IMR-90 (cell line): ENCODE results near the gene FZD7. TPM values are rescaled to one million over a fixed set of nuclear protein-coding genes. Genes with fewer than 3 reads are reported as not detected.

Experiments
- ATAC-seq: fragments of 200-7000 bp; cut with Tn5 transposase; 2 replicates; pipeline ENCODE4 v1.9.1; 2020; ENCODE audit warnings: low read depth, mild to moderate bottlenecking, moderate library complexity
- BruUV-seq: library from RNA; stranded (reverse); fragments of 400-500 nt; replicated peaks from 2 replicates; lab custom pipeline; 2021; lab: Mats Ljungman, UMichigan
- CTCF ChIA-PET: fragments of 300-600 bp; formaldehyde crosslinking; extraction: SDS; loops from one replicate; lab custom pipeline; 2021; ENCODE audit warnings: antibody characterized with exemption; lab: Yijun Ruan, JAX
- POLR2A ChIA-PET: fragments of 300-600 bp; sonication (Branson Sonifier 250); formaldehyde crosslinking; loops from one replicate; lab custom pipeline; 2022; ENCODE audit warnings: antibody characterized with exemption; ENCODE audit not compliant: unreplicated experiment; lab: Charles Lee
- DNase-seq: peaks from one replicate; pipeline ENCODE4 v3.0.0; 2013
- H2AFZ ChIP-seq: replicated peaks from 2 replicates; pipeline ENCODE3; 2013; ENCODE audit warnings: low read length, mild to moderate bottlenecking; ENCODE audit not compliant: poor library complexity
- H2AK5ac ChIP-seq: 2 replicates; pipeline ENCODE4 v1.6.1; 2013; ENCODE audit warnings: low read depth, low read length, inconsistent platforms
- H2AK9ac ChIP-seq: replicated peaks from 2 replicates; pipeline ENCODE3; 2013; ENCODE audit warnings: mild to moderate bottlenecking, low read depth, low read length, moderate library complexity; ENCODE audit not compliant: poor library complexity
- H2BK120ac ChIP-seq: 2 replicates; pipeline ENCODE4 v1.6.1; 2013; ENCODE audit warnings: low read depth, low read length, inconsistent platforms
- H2BK15ac ChIP-seq: 3 replicates; pipeline ENCODE4 v1.6.1; 2013; ENCODE audit warnings: low read depth, low read length, inconsistent platforms
- H2BK20ac ChIP-seq: 2 replicates; pipeline ENCODE4 v1.6.1; 2013; ENCODE audit warnings: low read depth, mild to moderate bottlenecking, inconsistent platforms, low read length, moderate library complexity
- H2BK5ac ChIP-seq: 2 replicates; pipeline ENCODE4 v1.6.1; 2013; ENCODE audit warnings: mild to moderate bottlenecking, low read depth, low read length, inconsistent platforms; ENCODE audit not compliant: poor library complexity, severe bottlenecking
- H3K14ac ChIP-seq: replicated peaks from 2 replicates; pipeline ENCODE4 v1.6.1; 2013; ENCODE audit warnings: low read depth, low read length, inconsistent platforms
- H3K18ac ChIP-seq: 2 replicates; pipeline ENCODE4 v1.6.1; 2013; ENCODE audit warnings: low read depth, low read length, control low read depth
- H3K23ac ChIP-seq: 2 replicates; pipeline ENCODE4 v1.6.1; 2013; ENCODE audit warnings: low read depth, low read length, inconsistent platforms
- H3K27ac ChIP-seq: 2 replicates; pipeline ENCODE4 v1.5.1; 2013; ENCODE audit warnings: mild to moderate bottlenecking, control low read depth, low read length; ENCODE audit not compliant: insufficient read depth
- H3K27me3 ChIP-seq: 2 replicates; pipeline ENCODE4 v1.6.1; 2013; ENCODE audit warnings: low read length; ENCODE audit not compliant: control insufficient read depth, insufficient read depth
- H3K36me3 ChIP-seq: 2 replicates; pipeline ENCODE4 v1.6.1; 2013; ENCODE audit warnings: low read length, mixed read lengths; ENCODE audit not compliant: control insufficient read depth, insufficient read depth
- H3K4ac ChIP-seq: 2 replicates; pipeline ENCODE4 v1.6.1; 2013; ENCODE audit warnings: low read depth, low read length, inconsistent platforms
- H3K4me1 ChIP-seq: 2 replicates; pipeline ENCODE4 v1.6.1; 2013; ENCODE audit warnings: low read length, mixed read lengths; ENCODE audit not compliant: control insufficient read depth, insufficient read depth
- H3K4me2 ChIP-seq: 2 replicates; pipeline ENCODE4 v1.6.1; 2013; ENCODE audit warnings: low read depth, mild to moderate bottlenecking, control low read depth, low read length, moderate library complexity
- H3K4me3 ChIP-seq: 2 replicates; pipeline ENCODE4 v1.5.1; 2013; ENCODE audit warnings: low read depth, mild to moderate bottlenecking, control low read depth, low read length, moderate library complexity; ENCODE audit not compliant: insufficient read depth
- H3K56ac ChIP-seq: 2 replicates; pipeline ENCODE4 v1.6.1; 2013; ENCODE audit warnings: low read length, inconsistent platforms; ENCODE audit not compliant: insufficient read depth; ENCODE audit errors: extremely low read depth
- H3K79me1 ChIP-seq, 2 experiments: 2 replicates each; pipeline ENCODE4 v1.6.1; 2013; ENCODE audit warnings: low read length in 2 of 2, inconsistent platforms in 1 of 2, low read depth in 1 of 2
- H3K9ac ChIP-seq: 2 replicates; pipeline ENCODE4 v1.6.1; 2013; ENCODE audit warnings: low read depth, low read length, control low read depth
- H3K9me1 ChIP-seq: 2 replicates; pipeline ENCODE4 v1.6.1; 2013; ENCODE audit warnings: low read length, inconsistent platforms; ENCODE audit not compliant: insufficient read depth
- H3K9me3 ChIP-seq: 2 replicates; pipeline ENCODE4 v1.6.1; 2013; ENCODE audit warnings: low read length; ENCODE audit not compliant: control insufficient read depth, insufficient read depth
- H4K20me1 ChIP-seq: 2 replicates; pipeline ENCODE4 v1.6.1; 2013; ENCODE audit warnings: low read length, inconsistent platforms; ENCODE audit not compliant: insufficient read depth
- H4K5ac ChIP-seq: 2 replicates; pipeline ENCODE4 v1.6.1; 2013; ENCODE audit warnings: mild to moderate bottlenecking, low read depth, low read length, control low read depth
- H4K8ac ChIP-seq, 2 experiments: 2 replicates each; pipeline ENCODE4 v1.6.1; 2013; ENCODE audit warnings: low read depth in 2 of 2, low read length in 2 of 2, control low read depth in 1 of 2, inconsistent platforms in 1 of 2
- H4K91ac ChIP-seq: 2 replicates; pipeline ENCODE4 v1.6.1; 2013; ENCODE audit warnings: low read depth, low read length, inconsistent platforms; ENCODE audit not compliant: insufficient read depth
- BHLHE40 ChIP-seq: fragments of 150-350 bp; IDR thresholded peaks from 2 replicates; pipeline ENCODE4 v1.6.1; 2016; ENCODE audit warnings: mild to moderate bottlenecking, low read depth, low read length
- CEBPB ChIP-seq: IDR thresholded peaks from 2 replicates; pipeline ENCODE4 v1.6.1; 2012; ENCODE audit warnings: low read depth, low read length, improper control_type of control experiment
- CHD1 ChIP-seq: IDR thresholded peaks from 2 replicates; pipeline ENCODE4 v1.6.1; 2012; ENCODE audit warnings: low read depth, low read length, improper control_type of control experiment
- FOS ChIP-seq: fragments of 150-350 bp; IDR thresholded peaks from 2 replicates; pipeline ENCODE4 v1.6.1; 2016; ENCODE audit warnings: low read depth, low read length
- MAZ ChIP-seq: IDR thresholded peaks from 2 replicates; pipeline ENCODE4 v1.6.1; 2012; ENCODE audit warnings: low read depth, mild to moderate bottlenecking, low read length, improper control_type of control experiment, moderate library complexity, borderline replicate concordance
- MXI1 ChIP-seq: IDR thresholded peaks from 2 replicates; pipeline ENCODE4 v1.6.1; 2012; ENCODE audit warnings: low read depth, mild to moderate bottlenecking, low read length, moderate library complexity, borderline replicate concordance
- POLR2A ChIP-seq: IDR thresholded peaks from 2 replicates; pipeline ENCODE4 v1.6.1; 2012; ENCODE audit warnings: mild to moderate bottlenecking, low read depth, low read length
- RCOR1 ChIP-seq: IDR thresholded peaks from 2 replicates; pipeline ENCODE4 v1.6.1; 2012; ENCODE audit warnings: mild to moderate bottlenecking, low read length, improper control_type of control experiment; ENCODE audit not compliant: insufficient replicate concordance
- RFX5 ChIP-seq: IDR thresholded peaks from 2 replicates; pipeline ENCODE4 v1.8.0; 2012; ENCODE audit warnings: low read depth, mild to moderate bottlenecking, low read length, moderate library complexity
- SMC3 ChIP-seq: fragments of 150-350 bp; IDR thresholded peaks from 2 replicates; pipeline ENCODE4 v1.6.1; 2016; ENCODE audit warnings: low read depth, mild to moderate bottlenecking, antibody characterized with exemption, low read length, moderate library complexity
- WGBS, 2 experiments: methylation state at CpG; one replicate each; pipeline versions ENCODE4 v1.1.5 to v1.1.7; 2013; ENCODE audit warnings: missing lambda C conversion rate in 2 of 2; ENCODE audit not compliant: insufficient read length in 1 of 2; ENCODE audit errors: extremely low coverage in 2 of 2; 5-methylcytosine and 5-hydroxymethylcytosine counted together
- dilution Hi-C: fragments of 300-500 bp; cut with HindIII; formaldehyde crosslinking; loops from one replicate; pipeline ENCODE4 v1.14.3; 2018; ENCODE audit warnings: low sequenced_read_pairs; ENCODE audit not compliant: unreplicated experiment
- in situ Hi-C: fragments of 300-500 bp; cut with MboI; formaldehyde crosslinking; loops from 3 replicates; pipeline ENCODE4 v1.14.3; 2019; ENCODE audit warnings: low sequenced_read_pairs, inconsistent platforms, mixed read lengths
- intact Hi-C: fragments of 100-400 bp; cut with micrococcal nuclease; formaldehyde crosslinking; loops from 2 replicates; pipeline ENCODE4 v1.10.0; 2022
- polyA plus RNA-seq, 3 experiments: library from polyadenylated mRNA; depleted of rRNA; stranded (reverse); fragments of >200 nt; gene quantifications; 2 replicates each; pipeline ENCODE4 v1.2.3, GENCODE V29; 2012; ENCODE audit warnings: low replicate concordance in 1 of 3
- total RNA-seq: library from RNA; depleted of rRNA; stranded (reverse); fragments of >200 nt; gene quantifications from 2 replicates; pipeline ENCODE4 v1.2.3, GENCODE V29; 2012
- TF ChIP-seq, protein P1 (sequence below): conservative IDR thresholded peaks from 2 replicates; pipeline ENCODE4 v1.5.1; 2012; ENCODE audit warnings: mild to moderate bottlenecking, low read depth, low read length, improper control_type of control experiment
- TF ChIP-seq, protein P2 (sequence below): fragments of 150-350 bp; IDR thresholded peaks from 2 replicates; pipeline ENCODE4 v1.6.1; 2016; ENCODE audit warnings: low read depth, mild to moderate bottlenecking, low read length, moderate library complexity, borderline replicate concordance

Gene FZD7
- total and polyA plus RNA-seq, 2 of the 4 experiments (the other 2 are of a cell fraction) = 62.4 to 90.9 TPM

DNA sequence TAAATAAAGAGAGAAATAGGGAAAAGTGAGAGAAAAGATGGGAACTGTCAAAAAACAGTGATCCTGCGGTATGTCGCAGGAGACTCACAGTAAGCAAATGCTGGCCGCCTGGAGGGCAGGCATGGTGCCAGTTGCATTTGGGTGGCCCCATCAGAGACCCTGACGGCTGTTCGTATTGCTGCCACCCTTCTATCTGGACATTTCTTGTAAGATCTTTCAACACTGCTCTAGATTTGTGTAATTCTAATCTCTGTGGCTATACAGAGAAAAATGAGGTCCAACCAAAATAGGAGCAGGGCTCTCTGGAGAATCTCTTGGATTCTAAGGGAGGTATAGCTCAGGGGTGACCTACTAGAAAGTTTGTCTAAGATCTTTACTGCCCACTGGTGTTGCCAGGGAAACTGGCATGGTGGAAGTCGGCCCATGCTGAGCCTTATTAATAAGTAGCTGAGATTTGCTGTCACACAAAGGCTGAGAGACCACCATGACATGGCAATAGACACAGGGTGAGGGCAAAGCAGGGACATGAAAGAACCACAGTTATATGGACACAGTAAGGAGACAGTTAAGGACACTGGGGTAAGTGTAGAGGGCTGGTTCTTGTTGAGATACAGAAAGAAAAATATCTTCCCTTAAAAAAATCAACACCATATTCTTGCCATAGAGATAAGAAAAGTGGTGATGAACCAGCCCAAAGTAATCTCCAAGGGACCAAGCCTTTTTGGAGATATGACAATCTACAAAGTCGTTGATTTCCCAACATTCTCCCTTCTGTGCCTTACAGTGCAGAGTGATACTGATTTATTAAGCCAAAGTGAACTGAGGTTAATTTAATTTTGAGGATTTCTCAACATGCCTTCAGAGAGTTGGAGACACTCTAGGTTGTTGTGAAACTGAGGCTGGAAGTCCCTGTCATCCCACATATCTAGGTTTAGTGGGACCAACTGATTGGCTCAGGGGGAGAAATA lies 26.4 kb upstream of the FZD7 start (continued):
- TF ChIP-seq MAZ = no peak
- TF ChIP-seq RCOR1 = no peak

DNA sequence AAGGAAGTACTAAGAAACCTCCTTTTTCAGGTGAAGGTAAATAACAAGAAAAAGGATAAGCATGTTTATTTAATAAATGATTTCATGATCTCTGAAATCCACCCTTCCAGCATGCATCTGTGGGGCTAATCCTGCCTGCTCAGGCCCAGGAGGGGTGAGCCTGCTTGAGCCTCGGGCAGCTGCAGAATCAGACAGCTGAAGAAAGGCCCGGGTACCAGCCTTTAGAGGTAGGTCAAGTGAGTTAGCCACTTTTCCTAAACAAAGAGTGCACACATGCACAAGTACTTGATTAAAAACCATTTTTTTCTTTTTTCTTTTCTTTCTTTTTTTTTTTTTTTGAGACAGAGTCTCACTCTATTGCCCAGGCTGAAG lies 25.7 kb upstream of the FZD7 start:
- Histone ChIP-seq H2BK20ac (no peak overlapping the region), H3K4me1 (peaks cover 10% of the 10 kb centered on the region), H3K9me3 (no peaks in the 10 kb centered on the region), H3K27me3 (no peaks in the 10 kb centered on the region), H3K36me3 (no peaks in the 10 kb centered on the region), H3K56ac (no peak overlapping the region), H3K4me2 (no peak overlapping the region), H3K4me3 (no peak overlapping the region), H3K9me1 (no peaks in the 10 kb centered on the region), H3K27ac (no peak overlapping the region), H3K9ac (no peak overlapping the region), H3K18ac (no peak overlapping the region), H2AFZ (no peak overlapping the region), H2BK5ac (no peak overlapping the region), H3K79me1 (no peaks in the 10 kb centered on the region), H4K5ac (no peak overlapping the region), H2BK120ac (no peak overlapping the region), H3K23ac (no peak overlapping the region), H2AK9ac (no peak overlapping the region), H3K4ac (no peak overlapping the region), H4K8ac (no peak overlapping the region), H4K20me1 (no peaks in the 10 kb centered on the region), H4K91ac (no peak overlapping the region), H3K14ac (no peak overlapping the region), H2AK5ac (no peak overlapping the region), H2BK15ac (no peak overlapping the region)
- ChIA-PET POLR2A (no interaction called here), CTCF (no interaction called here)
- intact Hi-C loops (no loop called here), in situ Hi-C loops (no loop called here), dilution Hi-C loops (no loop called here)
- WGBS, 2 experiments = no CpG with 5 or more reads among the region's 2 CpGs
- ATAC-seq = no peak
- no TSS peak for BruUV-seq
- no peak for DNase-seq
- TF ChIP-seq, protein P1, sequence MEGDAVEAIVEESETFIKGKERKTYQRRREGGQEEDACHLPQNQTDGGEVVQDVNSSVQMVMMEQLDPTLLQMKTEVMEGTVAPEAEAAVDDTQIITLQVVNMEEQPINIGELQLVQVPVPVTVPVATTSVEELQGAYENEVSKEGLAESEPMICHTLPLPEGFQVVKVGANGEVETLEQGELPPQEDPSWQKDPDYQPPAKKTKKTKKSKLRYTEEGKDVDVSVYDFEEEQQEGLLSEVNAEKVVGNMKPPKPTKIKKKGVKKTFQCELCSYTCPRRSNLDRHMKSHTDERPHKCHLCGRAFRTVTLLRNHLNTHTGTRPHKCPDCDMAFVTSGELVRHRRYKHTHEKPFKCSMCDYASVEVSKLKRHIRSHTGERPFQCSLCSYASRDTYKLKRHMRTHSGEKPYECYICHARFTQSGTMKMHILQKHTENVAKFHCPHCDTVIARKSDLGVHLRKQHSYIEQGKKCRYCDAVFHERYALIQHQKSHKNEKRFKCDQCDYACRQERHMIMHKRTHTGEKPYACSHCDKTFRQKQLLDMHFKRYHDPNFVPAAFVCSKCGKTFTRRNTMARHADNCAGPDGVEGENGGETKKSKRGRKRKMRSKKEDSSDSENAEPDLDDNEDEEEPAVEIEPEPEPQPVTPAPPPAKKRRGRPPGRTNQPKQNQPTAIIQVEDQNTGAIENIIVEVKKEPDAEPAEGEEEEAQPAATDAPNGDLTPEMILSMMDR = no peak
- no peak for TF ChIP-seq POLR2A
- TF ChIP-seq FOS = no peak
- no peak for TF ChIP-seq RFX5
- TF ChIP-seq, protein P2, sequence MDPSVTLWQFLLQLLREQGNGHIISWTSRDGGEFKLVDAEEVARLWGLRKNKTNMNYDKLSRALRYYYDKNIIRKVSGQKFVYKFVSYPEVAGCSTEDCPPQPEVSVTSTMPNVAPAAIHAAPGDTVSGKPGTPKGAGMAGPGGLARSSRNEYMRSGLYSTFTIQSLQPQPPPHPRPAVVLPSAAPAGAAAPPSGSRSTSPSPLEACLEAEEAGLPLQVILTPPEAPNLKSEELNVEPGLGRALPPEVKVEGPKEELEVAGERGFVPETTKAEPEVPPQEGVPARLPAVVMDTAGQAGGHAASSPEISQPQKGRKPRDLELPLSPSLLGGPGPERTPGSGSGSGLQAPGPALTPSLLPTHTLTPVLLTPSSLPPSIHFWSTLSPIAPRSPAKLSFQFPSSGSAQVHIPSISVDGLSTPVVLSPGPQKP = no peak
- TF ChIP-seq MAZ = no peak
- TF ChIP-seq MXI1 = no peak
- no peak for TF ChIP-seq BHLHE40
- no peak for TF ChIP-seq RCOR1
- TF ChIP-seq CEBPB = no peak
- TF ChIP-seq CHD1 = no peak
- no peak for TF ChIP-seq SMC3
